HEK293 (cell line): ENCODE data around the gene ELAVL2.
A peak's percentile ranks its signal among the peaks of the same experiment; 100 is the strongest.

Source experiments
- CTCF ChIA-PET: fragments of 350-600 bp; formaldehyde crosslinking; extraction: SDS; loops from one replicate; lab custom pipeline; 2021; ENCODE audit warnings: antibody characterized with exemption; lab: Yijun Ruan, JAX
- POLR2A ChIA-PET: fragments of 300-600 bp; formaldehyde crosslinking; extraction: SDS; loops from one replicate; lab custom pipeline; 2020; ENCODE audit warnings: antibody characterized with exemption, inconsistent platforms; lab: Yijun Ruan, JAX
- H3K27ac ChIP-seq: fragments of 200-500 bp; sonication (Bioruptor generic); 2 replicates; pipeline ENCODE4 v1.5.1; 2014; ENCODE audit warnings: low read depth, low read length, control low read depth, inconsistent platforms; ENCODE audit errors: extremely low read depth
- H3K36me3 ChIP-seq, 2 experiments: fragments of 200-500 bp in 1 of 2; sonication (Bioruptor generic) in 1 of 2; 1 replicate in 1 of 2; 2 replicates in 1 of 2; pipeline ENCODE4 v1.5.1; 2014 to 2017; ENCODE audit warnings: inconsistent platforms in 2 of 2, low read length in 2 of 2; ENCODE audit not compliant: control insufficient read depth in 2 of 2, insufficient read depth in 1 of 2
- H3K4me1 ChIP-seq: fragments of 200-500 bp; sonication (Bioruptor generic); 2 replicates; pipeline ENCODE4 v1.5.1; 2014; ENCODE audit warnings: mild to moderate bottlenecking, low read length, inconsistent platforms; ENCODE audit not compliant: control insufficient read depth, insufficient read depth
- H3K4me3 ChIP-seq: 2 replicates; pipeline ENCODE4 v1.5.1; 2011; ENCODE audit warnings: low read depth, mild to moderate bottlenecking, control low read depth, low read length, moderate library complexity
- H3K9me3 ChIP-seq: fragments of 200-500 bp; sonication (Bioruptor generic); 2 replicates; pipeline ENCODE4 v1.5.1; 2014; ENCODE audit warnings: low read depth, low read length, inconsistent platforms; ENCODE audit not compliant: control insufficient read depth, insufficient read depth
- CTCF ChIP-seq: fragments of 450-650 bp; formaldehyde crosslinking; IDR thresholded peaks from 2 replicates; pipeline ENCODE4 v1.5.1; 2016; ENCODE audit warnings: missing biosample characterization, missing genetic modification characterization
- FEZF1 ChIP-seq: fragments of 450-650 bp; formaldehyde crosslinking; IDR thresholded peaks from 2 replicates; pipeline ENCODE4 v1.5.1; 2016; ENCODE audit warnings: missing biosample characterization, missing genetic modification characterization
- MEIS1 ChIP-seq: sonication (generic); formaldehyde crosslinking; IDR thresholded peaks from 2 replicates; pipeline ENCODE4 v1.8.1; 2022; ENCODE audit warnings: missing genetic modification reagents, mild to moderate bottlenecking, borderline replicate concordance
- OSR2 ChIP-seq: fragments of 450-650 bp; formaldehyde crosslinking; IDR thresholded peaks from 2 replicates; pipeline ENCODE4 v1.5.1; 2016; ENCODE audit warnings: missing biosample characterization, missing genetic modification characterization
- OVOL3 ChIP-seq: fragments of 450-650 bp; formaldehyde crosslinking; IDR thresholded peaks from 2 replicates; pipeline ENCODE4 v1.5.1; 2016; ENCODE audit warnings: missing biosample characterization, missing genetic modification characterization
- PRDM1 ChIP-seq: fragments of 450-650 bp; formaldehyde crosslinking; IDR thresholded peaks from 2 replicates; pipeline ENCODE4; 2016; ENCODE audit warnings: missing biosample characterization, missing genetic modification characterization
- PRDM6 ChIP-seq: fragments of 450-650 bp; formaldehyde crosslinking; IDR thresholded peaks from 2 replicates; pipeline ENCODE4 v1.5.1; 2017; ENCODE audit warnings: missing biosample characterization, missing genetic modification characterization
- SP7 ChIP-seq: fragments of 450-650 bp; formaldehyde crosslinking; IDR thresholded peaks from 2 replicates; pipeline ENCODE4 v1.5.1; 2016; ENCODE audit warnings: missing biosample characterization, missing genetic modification characterization
- TCF7L2 ChIP-seq: IDR thresholded peaks from 2 replicates; pipeline ENCODE4 v1.6.1; 2011; ENCODE audit warnings: low read depth, mild to moderate bottlenecking, inconsistent platforms, low read length, moderate library complexity, borderline replicate concordance
- ZBTB17 ChIP-seq: fragments of 450-650 bp; formaldehyde crosslinking; IDR thresholded peaks from 2 replicates; pipeline ENCODE4 v1.5.1; 2016; ENCODE audit warnings: missing biosample characterization, missing genetic modification characterization
- ZFP3 ChIP-seq: fragments of 450-650 bp; formaldehyde crosslinking; IDR thresholded peaks from 2 replicates; pipeline ENCODE4 v1.5.1; 2016; ENCODE audit warnings: low read depth, missing biosample characterization, missing genetic modification characterization
- ZIC2 ChIP-seq: fragments of 450-650 bp; formaldehyde crosslinking; IDR thresholded peaks from 2 replicates; pipeline ENCODE4 v1.5.1; 2016; ENCODE audit warnings: missing biosample characterization, missing genetic modification characterization
- ZNF157 ChIP-seq: fragments of 450-650 bp; formaldehyde crosslinking; IDR thresholded peaks from 2 replicates; pipeline ENCODE4 v1.5.1; 2016; ENCODE audit warnings: missing biosample characterization, missing genetic modification characterization
- ZNF16 ChIP-seq: fragments of 450-650 bp; formaldehyde crosslinking; IDR thresholded peaks from 2 replicates; pipeline ENCODE4 v1.5.1; 2016; ENCODE audit warnings: low read depth, missing biosample characterization, missing genetic modification characterization
- ZNF488 ChIP-seq: fragments of 450-650 bp; formaldehyde crosslinking; IDR thresholded peaks from 2 replicates; pipeline ENCODE4 v1.5.1; 2016; ENCODE audit warnings: missing biosample characterization, missing genetic modification characterization
- ZNF510 ChIP-seq: fragments of 450-650 bp; formaldehyde crosslinking; IDR thresholded peaks from 2 replicates; pipeline ENCODE4 v1.5.1; 2018; ENCODE audit warnings: mild to moderate bottlenecking, missing genetic modification characterization, missing biosample characterization; ENCODE audit not compliant: insufficient replicate concordance
- ZNF580 ChIP-seq: fragments of 450-650 bp; formaldehyde crosslinking; IDR thresholded peaks from 2 replicates; pipeline ENCODE4 v1.5.1; 2016; ENCODE audit warnings: missing biosample characterization, missing genetic modification characterization
- ZNF660 ChIP-seq: fragments of 450-650 bp; IDR thresholded peaks from 2 replicates; pipeline ENCODE4 v1.5.1; 2018; ENCODE audit warnings: missing biosample characterization, mild to moderate bottlenecking, missing genetic modification characterization
- ZNF768 ChIP-seq: fragments of 450-650 bp; formaldehyde crosslinking; IDR thresholded peaks from 2 replicates; pipeline ENCODE4 v1.5.1; 2018; ENCODE audit warnings: missing biosample characterization, mild to moderate bottlenecking, missing genetic modification characterization
- ZNF843 ChIP-seq: fragments of 450-650 bp; formaldehyde crosslinking; IDR thresholded peaks from 2 replicates; pipeline ENCODE4 v1.5.1; 2016; ENCODE audit warnings: missing biosample characterization, missing genetic modification characterization
- ZXDB ChIP-seq: fragments of 450-650 bp; formaldehyde crosslinking; IDR thresholded peaks from 2 replicates; pipeline ENCODE4 v1.5.1; 2016; ENCODE audit warnings: missing biosample characterization, missing genetic modification characterization

Gene ELAVL2

GRCh38 chr9:23798325-23798724, 27.7 kb downstream of the ELAVL2 start:
- Histone ChIP-seq H3K27ac (no peak overlapping the region), H3K9me3 (no peaks in the 10 kb centered on the region), H3K4me1 (0 out of 2 replicates have a peak, but pooled peaks cover 3% of the 10 kb centered on the region), H3K36me3 (no peaks in the 10 kb centered on the region; a peak in 1 of 3 replicates)
- POLR2A ChIA-PET, result no interaction called here
- TF ChIP-seq ZNF16 (no peak), FEZF1 (tag by site-specific recombination) (peak; percentile 22; the same call in 1 of the 2 replicates), ZIC2 (tag by site-specific recombination) (0 out of 2 replicates have a peak, but pooled peaks have one; percentile 20)
- TF ChIP-seq, all 188 proteins: peak for 2
- H3K4me3 ChIP-seq, result no peak overlapping the region
- CTCF ChIA-PET, result no interaction called here

GRCh38 chr9:23796209-23796608, 29.8 kb downstream of the ELAVL2 start:
- Histone ChIP-seq H3K36me3 (no peaks in the 10 kb centered on the region; a peak in 1 of 3 replicates), H3K27ac (no peak overlapping the region), H3K4me1 (0 out of 2 replicates have a peak, but pooled peaks cover 3% of the 10 kb centered on the region), H3K4me3 (no peak overlapping the region), H3K9me3 (no peaks in the 10 kb centered on the region)
- TF ChIP-seq ZFP3 (tag by site-specific recombination) (no peak), ZNF580 (tag by site-specific recombination) (no peak)
- ChIA-PET CTCF (interaction anchor here (1.1 to 2.6 kb wide), 2 partner anchors 10 to 13 kb away, joined by 3 to 9 read pairs; no protein-coding TSS in a partner anchor), POLR2A (interaction anchor here (1.3 kb wide), 1 partner anchor 25 kb away, joined by 5 read pairs; no protein-coding TSS in a partner anchor)

GRCh38 chr9:23790351-23791260, 35.4 kb downstream of the ELAVL2 start:
- peaks cover 17% of the 10 kb centered on the region for H3K4me1 ChIP-seq
- POLR2A ChIA-PET, result interaction anchor here (2.4 kb wide), 1 partner anchor 31 kb away, joined by 11 read pairs; no protein-coding TSS in a partner anchor
- H3K36me3 ChIP-seq, result no peaks in the 10 kb centered on the region
- peak overlapping the region; percentile 32 for H3K27ac ChIP-seq
- H3K4me3 ChIP-seq, result no peak overlapping the region
- CTCF ChIA-PET, result no interaction called here
- no peaks in the 10 kb centered on the region for H3K9me3 ChIP-seq
- TF ChIP-seq ZNF843 (tag by site-specific recombination), result peak; percentile 48; the same call in 1 of the 2 replicates
- no peak for TF ChIP-seq ZNF488 (tag by site-specific recombination)
- TF ChIP-seq TCF7L2, result 0 out of 2 replicates have a peak, but pooled peaks have one; percentile 36
- TF ChIP-seq SP7 (tag by site-specific recombination), result 0 out of 2 replicates have a peak, but pooled peaks have one; percentile 44
- no peak for TF ChIP-seq ZNF768 (tag by site-specific recombination)
- TF ChIP-seq PRDM1, result 0 out of 2 replicates have a peak, but pooled peaks have one; percentile 28
- TF ChIP-seq ZBTB17, result peak; percentile 79
- TF ChIP-seq PRDM6 (tag by site-specific recombination), result peak; percentile 94
- TF ChIP-seq OSR2 (tag by site-specific recombination), result peak; percentile 11; the same call in 1 of the 2 replicates
- no peak for TF ChIP-seq MEIS1
- TF ChIP-seq CTCF (tag by site-specific recombination), result no peak
- no peak for TF ChIP-seq ZNF660
- peak; percentile 80 for TF ChIP-seq FEZF1 (tag by site-specific recombination)
- peak; percentile 57; the same call in 1 of the 2 replicates for TF ChIP-seq OVOL3 (tag by site-specific recombination)
- TF ChIP-seq ZNF157, result no peak
- TF ChIP-seq ZXDB (tag by site-specific recombination), result peak; percentile 31; the same call in 1 of the 2 replicates
- TF ChIP-seq ZNF510, result no peak
